Activated naive CD8-positive, alpha-beta T cell treated with anti-CD3 and anti-CD28 coated beads for 36 hours (primary cell): ENCODE measurements around the gene AMPD2. TPM values are rescaled to one million over a fixed set of nuclear protein-coding genes. Genes with fewer than 3 reads are reported as not detected.

ENCODE experiments used
- DNase-seq: peaks from one replicate; pipeline ENCODE4 v3.0.0; 2021
- H3K27ac Mint-ChIP-seq: one replicate; pipeline ENCODE4 v1.8.0; 2022; ENCODE audit warnings: mild to moderate bottlenecking, moderate library complexity, mixed read lengths
- H3K27me3 Mint-ChIP-seq: one replicate; pipeline ENCODE4 v1.8.0; 2022; ENCODE audit warnings: mild to moderate bottlenecking, mixed read lengths
- H3K36me3 Mint-ChIP-seq: one replicate; pipeline ENCODE4 v1.8.0; 2021; ENCODE audit warnings: mild to moderate bottlenecking, mixed read lengths
- H3K4me1 Mint-ChIP-seq: one replicate; pipeline ENCODE4 v1.8.0; 2021; ENCODE audit warnings: mixed read lengths
- H3K4me3 Mint-ChIP-seq: one replicate; pipeline ENCODE4 v1.8.0; 2022; ENCODE audit warnings: mild to moderate bottlenecking, moderate library complexity, mixed read lengths
- H3K9me3 Mint-ChIP-seq: one replicate; pipeline ENCODE4 v1.8.0; 2022; ENCODE audit warnings: mixed read lengths
- total RNA-seq, 2 experiments: library from RNA; stranded (reverse); gene quantifications; one replicate each; pipeline ENCODE4 v1.2.3, GENCODE V29; 2021

AMPD2 gene
- total RNA-seq, 2 experiments from 2014 or later: 89.5 to 91.4 TPM

DNA sequence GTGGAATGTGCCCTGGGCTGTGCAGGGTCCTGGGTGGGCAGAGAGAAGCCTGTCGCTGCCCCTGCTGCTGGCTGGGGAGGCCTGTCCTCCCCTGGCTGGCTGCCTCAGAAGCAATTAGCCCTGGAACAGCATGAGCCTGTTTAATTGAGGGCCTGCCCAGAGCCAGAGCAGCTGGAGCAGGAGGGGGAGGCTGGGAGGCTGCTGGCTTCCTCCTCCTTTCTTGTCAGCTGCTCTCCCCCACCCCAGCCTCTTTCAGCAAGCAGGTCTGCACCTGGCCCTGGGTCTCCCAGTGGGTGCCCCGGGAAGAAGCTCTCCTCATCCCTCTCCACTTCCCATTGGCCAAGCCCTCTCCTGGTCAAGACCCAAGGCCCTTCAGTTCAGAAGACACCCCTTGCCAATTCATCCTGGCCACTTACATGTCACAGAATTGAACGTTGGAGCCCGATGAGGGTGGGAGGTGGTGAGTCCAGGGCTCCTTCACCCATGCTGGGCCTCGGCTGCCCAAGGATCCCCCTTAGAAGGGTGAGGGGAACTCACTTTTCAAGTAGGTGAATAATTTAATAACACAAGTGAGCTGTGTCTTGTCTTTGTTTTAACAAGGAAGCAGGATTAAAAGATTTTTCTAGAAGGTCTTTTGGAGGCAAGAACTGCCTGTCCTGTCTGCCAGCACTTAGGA lies 13.2 kb downstream of the AMPD2 start:
- DNase-seq: no peak
- H3K4me1 Mint-ChIP-seq: peaks cover 14% of the 10 kb centered on the region
- H3K27me3 Mint-ChIP-seq: no peaks in the 10 kb centered on the region
- no peaks in the 10 kb centered on the region for H3K9me3 Mint-ChIP-seq
- no peak overlapping the region for H3K27ac Mint-ChIP-seq
- H3K4me3 Mint-ChIP-seq: no peak overlapping the region
- H3K36me3 Mint-ChIP-seq: peaks cover 6% of the 10 kb centered on the region

DNA sequence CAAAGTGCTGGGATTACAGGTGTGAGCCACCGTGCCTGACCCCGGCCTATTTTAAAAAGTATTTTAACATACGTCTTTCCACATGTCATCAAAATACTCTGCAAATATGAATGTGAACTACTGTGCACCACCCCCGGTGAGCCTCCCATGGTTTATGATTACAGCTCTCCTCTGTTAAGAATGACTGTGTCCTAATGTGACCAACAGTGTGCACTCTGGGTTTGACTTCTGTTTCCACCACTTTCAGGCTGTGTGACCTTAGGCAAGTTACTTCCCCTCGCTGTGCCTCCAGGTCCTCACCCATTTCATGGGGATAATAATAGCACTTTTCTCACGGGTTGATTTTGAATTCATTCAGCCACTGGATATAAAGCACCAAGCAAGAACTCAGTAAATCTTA lies 14.7 kb downstream of the AMPD2 start:
- peaks cover 14% of the 10 kb centered on the region for H3K4me1 Mint-ChIP-seq
- no peak overlapping the region for H3K27ac Mint-ChIP-seq
- no peak for DNase-seq
- H3K4me3 Mint-ChIP-seq: no peak overlapping the region
- H3K9me3 Mint-ChIP-seq: no peaks in the 10 kb centered on the region
- no peaks in the 10 kb centered on the region for H3K27me3 Mint-ChIP-seq
- H3K36me3 Mint-ChIP-seq: peaks cover 3% of the 10 kb centered on the region

DNA sequence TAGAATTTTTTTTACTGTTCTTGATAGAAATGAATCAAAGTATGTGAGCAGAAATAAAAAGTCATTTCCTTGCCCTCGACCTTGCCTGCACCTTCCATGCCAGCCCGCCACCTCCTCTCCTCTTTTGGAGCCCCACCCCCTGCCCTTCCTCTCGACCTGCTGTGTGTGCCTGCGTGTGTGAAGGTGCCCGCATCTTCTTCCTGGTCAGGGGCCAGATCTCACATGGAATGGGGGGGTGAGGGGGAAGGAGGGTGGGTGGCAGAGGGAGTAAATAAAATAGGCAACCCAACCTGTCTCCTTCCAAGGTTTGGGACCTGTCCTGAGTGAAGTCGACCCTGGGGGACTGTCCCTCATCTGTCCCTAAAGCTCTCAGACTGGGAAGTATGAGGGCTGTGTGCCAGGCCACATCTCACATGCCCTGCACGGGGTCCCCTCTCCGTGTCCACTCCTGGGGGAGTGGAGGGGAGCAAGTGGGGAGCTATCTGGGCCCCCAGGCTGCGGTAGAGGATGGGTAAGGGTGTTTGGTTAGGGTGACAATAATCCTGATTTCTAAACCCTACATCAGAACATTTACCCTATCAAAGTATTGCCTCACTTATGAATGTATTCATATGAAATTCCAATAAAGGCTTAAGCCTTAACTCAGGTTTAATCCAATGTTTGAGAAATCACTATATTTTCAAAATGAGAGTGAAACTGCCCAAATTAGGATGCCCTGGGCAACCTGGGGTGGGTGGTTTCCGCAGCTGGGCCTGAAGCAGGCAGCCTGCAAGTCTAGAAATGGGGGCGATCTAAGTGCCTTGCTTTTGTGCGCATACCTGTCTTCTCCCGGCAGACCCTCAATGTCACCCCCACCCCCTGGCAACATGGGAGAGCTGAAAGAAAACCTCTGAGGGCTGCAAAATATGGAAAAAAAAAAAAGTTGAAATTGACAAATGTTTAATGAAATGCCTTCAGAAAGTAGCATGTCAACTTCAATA lies 15.4 kb downstream of the AMPD2 start:
- no peak overlapping the region for H3K4me3 Mint-ChIP-seq
- H3K9me3 Mint-ChIP-seq: no peaks in the 10 kb centered on the region
- no peak for DNase-seq

DNA sequence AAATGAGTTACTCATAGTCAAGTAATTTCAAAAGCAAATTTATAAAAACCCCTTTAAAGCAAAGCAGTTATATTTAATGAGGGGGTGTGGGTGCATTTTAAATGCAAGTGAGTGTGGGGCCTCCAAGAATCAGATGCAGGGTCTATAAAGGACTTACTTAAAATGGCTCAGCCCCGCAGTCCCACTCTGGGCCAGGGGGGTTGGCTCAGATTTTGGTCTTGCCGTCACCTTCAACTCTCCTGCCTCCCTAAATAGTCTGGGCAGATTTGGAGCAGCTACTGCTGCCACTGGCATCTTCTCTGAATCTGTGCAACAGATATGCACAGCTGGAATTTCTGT lies 16.2 kb downstream of the AMPD2 start:
- H3K27me3 Mint-ChIP-seq: no peaks in the 10 kb centered on the region
- no peak overlapping the region for H3K27ac Mint-ChIP-seq
- no peak overlapping the region for H3K4me3 Mint-ChIP-seq
- H3K9me3 Mint-ChIP-seq: no peaks in the 10 kb centered on the region
- H3K36me3 Mint-ChIP-seq: no peaks in the 10 kb centered on the region
- H3K4me1 Mint-ChIP-seq: peaks cover 19% of the 10 kb centered on the region
- no peak for DNase-seq

More for the DNA sequence above, 15.4 kb downstream of the AMPD2 start:
- Mint-ChIP-seq H3K27ac (no peak overlapping the region), H3K36me3 (no peaks in the 10 kb centered on the region), H3K4me1 (peaks cover 15% of the 10 kb centered on the region), H3K27me3 (no peaks in the 10 kb centered on the region)

DNA sequence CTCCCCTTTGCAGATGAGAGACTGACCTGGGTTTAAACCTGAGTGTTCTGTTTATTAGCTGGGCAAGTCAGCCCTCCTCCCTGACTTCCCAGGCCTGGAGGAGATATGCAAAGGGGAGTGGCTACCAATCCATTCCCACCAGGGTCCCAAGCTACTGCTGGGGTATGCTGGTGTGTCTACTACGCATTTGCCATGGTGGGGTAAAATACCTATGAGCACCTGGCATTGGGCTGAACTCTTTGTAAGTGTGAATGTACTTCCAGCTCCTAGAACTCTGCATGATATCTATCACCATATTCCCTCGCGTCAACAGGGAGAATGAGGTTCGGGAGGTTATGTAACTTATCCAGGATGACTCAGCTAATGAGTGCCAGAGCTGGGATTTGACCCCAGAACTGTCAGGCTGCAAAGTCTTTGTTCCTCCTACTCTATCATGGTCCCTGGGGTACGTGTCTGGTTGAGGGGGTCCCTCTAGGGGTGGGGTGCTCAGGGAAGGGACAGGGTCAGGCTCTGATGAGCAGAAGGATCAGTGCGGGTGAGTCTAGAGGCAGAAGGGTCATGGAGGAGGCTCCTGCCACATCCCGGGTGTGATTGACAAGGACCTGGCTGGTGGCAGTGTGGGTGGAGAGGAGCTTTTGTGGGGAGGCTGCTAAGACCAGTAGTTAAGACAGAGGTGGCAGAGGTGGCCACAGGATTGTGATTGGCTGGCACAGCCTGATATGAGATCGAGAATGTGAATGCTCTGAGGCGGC lies 16.7 kb downstream of the AMPD2 start:
- Mint-ChIP-seq H3K4me1 (peaks cover 19% of the 10 kb centered on the region), H3K9me3 (no peaks in the 10 kb centered on the region), H3K4me3 (no peak overlapping the region), H3K36me3 (no peaks in the 10 kb centered on the region), H3K27me3 (no peaks in the 10 kb centered on the region), H3K27ac (no peak overlapping the region)
- no peak for DNase-seq

DNA sequence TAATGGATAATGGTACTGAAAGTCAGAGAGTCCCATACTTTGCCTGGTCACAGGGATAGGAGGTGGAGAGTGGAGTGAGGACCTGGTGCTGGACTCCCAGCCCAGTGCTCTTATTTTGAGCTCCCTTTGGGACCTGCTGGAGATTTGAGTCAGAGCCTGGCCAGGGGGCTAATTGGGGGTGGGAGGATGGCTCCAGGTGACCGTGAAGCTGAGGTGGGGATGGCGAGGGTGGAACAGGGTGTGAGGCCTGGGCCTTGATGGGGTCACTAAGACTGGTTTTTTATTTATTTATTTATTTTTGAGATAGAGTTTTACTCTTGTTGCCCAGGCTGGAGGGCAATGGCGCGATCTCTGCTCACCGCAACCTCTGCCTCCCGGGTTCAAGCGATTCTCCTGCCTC lies 17.8 kb downstream of the AMPD2 start:
- Mint-ChIP-seq H3K27me3 (no peaks in the 10 kb centered on the region), H3K4me3 (no peak overlapping the region), H3K36me3 (no peaks in the 10 kb centered on the region), H3K4me1 (peaks cover 19% of the 10 kb centered on the region), H3K27ac (no peak overlapping the region), H3K9me3 (no peaks in the 10 kb centered on the region)
- no peak for DNase-seq

DNA sequence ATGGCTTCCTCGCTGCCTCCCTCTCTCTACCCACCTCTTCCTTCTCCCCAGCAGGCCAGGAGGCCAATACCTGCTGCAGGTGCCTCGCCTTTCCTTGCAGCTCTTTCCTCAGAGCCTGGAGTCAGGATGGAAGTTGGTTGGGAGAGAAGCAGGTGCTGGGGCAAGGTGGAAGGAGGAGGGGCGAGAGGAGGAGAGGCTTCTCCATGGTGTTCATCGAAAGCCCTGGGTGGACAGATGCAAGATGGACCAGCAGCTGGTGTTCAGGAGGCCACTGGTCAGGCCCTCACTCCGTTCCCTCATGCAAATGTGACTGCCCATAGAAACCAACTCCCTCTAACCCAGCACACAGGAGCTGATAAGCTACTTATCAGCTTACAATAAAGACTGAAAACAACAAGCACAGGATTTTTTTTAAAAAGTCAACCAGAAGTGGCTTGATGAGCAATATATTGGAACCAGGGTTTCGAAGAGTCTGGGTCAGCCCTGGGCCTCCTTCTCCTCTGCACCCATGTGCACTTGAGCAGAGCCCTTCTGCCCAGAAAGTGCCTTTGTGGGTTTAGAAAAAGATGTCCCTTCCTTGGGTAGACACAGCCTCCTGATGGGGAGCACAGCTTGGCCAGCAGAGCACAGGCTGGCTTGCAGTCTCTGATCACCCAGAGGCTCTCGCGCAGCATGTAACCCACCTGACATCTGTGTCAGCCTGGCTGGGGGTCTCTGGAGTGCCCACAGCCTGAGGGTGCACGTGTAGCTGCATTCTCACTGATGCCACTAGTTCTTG lies 19.6 kb downstream of the AMPD2 start:
- DNase-seq: no peak
- H3K4me3 Mint-ChIP-seq: no peak overlapping the region
- H3K27ac Mint-ChIP-seq: no peak overlapping the region
- no peaks in the 10 kb centered on the region for H3K9me3 Mint-ChIP-seq
- H3K36me3 Mint-ChIP-seq: no peaks in the 10 kb centered on the region
- no peaks in the 10 kb centered on the region for H3K27me3 Mint-ChIP-seq
- H3K4me1 Mint-ChIP-seq: peaks cover 20% of the 10 kb centered on the region

DNA sequence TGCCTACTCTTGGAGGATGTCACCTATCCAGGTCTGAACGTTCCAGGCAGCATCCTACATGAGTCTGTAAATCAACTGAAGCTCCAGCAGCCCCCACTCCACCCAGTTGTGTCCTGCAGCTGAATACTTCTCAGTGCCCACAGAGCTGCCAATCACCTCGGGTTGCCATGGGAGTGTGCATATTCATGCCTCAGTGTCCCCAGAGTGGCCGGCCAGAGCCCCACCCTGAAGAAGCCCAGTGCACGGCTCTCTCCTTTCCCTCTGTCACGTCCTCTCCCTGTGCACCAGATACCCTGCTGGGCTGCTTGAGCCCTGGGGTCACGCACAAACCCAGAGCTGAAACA lies 20.2 kb downstream of the AMPD2 start:
- Mint-ChIP-seq H3K27me3 (no peaks in the 10 kb centered on the region), H3K36me3 (no peaks in the 10 kb centered on the region), H3K4me1 (peaks cover 14% of the 10 kb centered on the region), H3K9me3 (no peaks in the 10 kb centered on the region), H3K27ac (no peak overlapping the region), H3K4me3 (no peak overlapping the region)
- DNase-seq: no peak

DNA sequence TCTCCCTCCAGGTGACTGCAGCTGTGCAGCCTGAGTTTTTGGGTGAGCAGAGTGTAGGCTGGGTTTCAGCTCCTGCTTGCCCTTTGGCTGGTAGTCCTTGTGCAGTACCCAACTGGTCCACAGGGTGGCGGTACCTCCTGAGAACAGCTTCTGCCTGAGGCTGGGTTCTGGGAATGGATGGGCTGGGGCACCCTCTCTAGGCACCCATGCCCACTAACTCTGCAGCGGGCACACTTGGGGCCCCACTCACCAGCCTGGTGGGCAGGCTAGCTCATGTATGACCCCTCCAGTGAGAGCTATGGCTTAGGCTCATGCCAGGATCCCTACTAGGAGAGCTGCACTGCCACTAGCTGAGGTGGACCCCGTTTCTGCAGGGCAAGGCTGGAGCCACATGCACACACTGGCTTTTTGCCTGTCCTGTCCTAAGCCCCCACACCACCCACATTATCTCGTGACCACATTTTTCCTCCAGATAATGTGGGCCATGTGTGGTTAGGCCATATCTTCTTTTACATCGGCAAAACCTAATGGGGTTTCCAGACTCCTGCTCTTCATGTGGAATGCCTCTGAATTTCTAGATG lies 20.7 kb downstream of the AMPD2 start:
- Mint-ChIP-seq H3K9me3 (no peaks in the 10 kb centered on the region), H3K36me3 (no peaks in the 10 kb centered on the region), H3K4me3 (no peak overlapping the region), H3K27me3 (no peaks in the 10 kb centered on the region), H3K4me1 (peaks cover 8% of the 10 kb centered on the region), H3K27ac (no peak overlapping the region)
- peak; percentile 81 for DNase-seq

DNA sequence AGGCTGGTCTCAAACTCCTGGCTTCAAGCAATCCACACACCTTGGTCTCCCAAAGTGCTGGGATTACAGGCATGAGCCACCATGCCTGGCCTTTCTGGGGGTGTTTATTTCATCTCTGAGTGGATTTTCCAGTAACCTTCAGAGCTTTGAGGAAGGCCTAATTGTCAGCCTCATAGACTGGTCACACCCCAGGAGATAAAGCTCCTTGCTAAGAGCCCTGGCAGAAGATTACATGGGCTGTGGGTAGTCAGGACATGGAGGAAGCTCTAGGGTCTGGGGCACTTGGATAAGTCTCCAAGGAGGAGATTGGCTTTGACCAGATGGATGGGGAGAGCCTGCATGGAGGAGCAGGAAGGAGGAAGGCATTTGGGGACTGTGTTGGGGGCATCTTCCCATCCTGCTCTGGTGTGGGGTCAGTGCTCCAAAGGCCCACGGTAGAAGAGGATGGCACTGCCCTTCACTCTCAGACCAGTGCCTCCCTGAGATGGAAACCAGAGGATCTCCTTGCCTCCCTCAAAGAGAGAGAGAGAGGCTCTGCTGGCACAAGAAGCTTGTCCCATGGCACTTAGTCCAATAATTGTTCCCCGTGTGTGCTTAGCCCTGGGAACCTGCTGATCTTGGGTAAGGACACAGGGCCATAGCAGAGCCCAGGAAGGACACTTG lies 21.6 kb downstream of the AMPD2 start:
- no peaks in the 10 kb centered on the region for H3K27me3 Mint-ChIP-seq
- no peak overlapping the region for H3K27ac Mint-ChIP-seq
- H3K36me3 Mint-ChIP-seq: no peaks in the 10 kb centered on the region
- no peak overlapping the region for H3K4me3 Mint-ChIP-seq
- H3K4me1 Mint-ChIP-seq: peaks cover 7% of the 10 kb centered on the region
- no peak for DNase-seq
- H3K9me3 Mint-ChIP-seq: no peaks in the 10 kb centered on the region

DNA sequence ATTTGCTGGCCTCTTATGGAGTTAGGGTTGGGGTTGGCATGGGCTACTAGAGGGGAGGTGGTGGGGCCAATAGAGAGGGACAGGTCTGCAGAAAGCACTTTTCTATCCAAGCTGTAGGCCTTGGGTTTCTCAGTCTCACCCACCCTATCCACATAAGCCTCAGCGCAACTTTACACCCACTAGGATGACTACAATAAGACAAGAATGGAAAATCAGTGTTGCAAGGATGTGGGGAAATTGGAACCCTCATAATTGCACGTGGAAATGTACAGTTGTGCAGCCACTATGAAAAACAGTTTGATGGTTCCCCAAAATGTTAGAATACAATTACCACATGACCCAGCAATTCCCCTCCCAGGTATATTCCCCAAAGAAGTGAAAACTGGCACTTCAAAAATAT lies 22.2 kb downstream of the AMPD2 start:
- no peaks in the 10 kb centered on the region for H3K9me3 Mint-ChIP-seq
- H3K27ac Mint-ChIP-seq: no peak overlapping the region
- no peaks in the 10 kb centered on the region for H3K27me3 Mint-ChIP-seq
- no peaks in the 10 kb centered on the region for H3K36me3 Mint-ChIP-seq
- H3K4me1 Mint-ChIP-seq: peaks cover 7% of the 10 kb centered on the region
- DNase-seq: no peak
- H3K4me3 Mint-ChIP-seq: no peak overlapping the region

DNA sequence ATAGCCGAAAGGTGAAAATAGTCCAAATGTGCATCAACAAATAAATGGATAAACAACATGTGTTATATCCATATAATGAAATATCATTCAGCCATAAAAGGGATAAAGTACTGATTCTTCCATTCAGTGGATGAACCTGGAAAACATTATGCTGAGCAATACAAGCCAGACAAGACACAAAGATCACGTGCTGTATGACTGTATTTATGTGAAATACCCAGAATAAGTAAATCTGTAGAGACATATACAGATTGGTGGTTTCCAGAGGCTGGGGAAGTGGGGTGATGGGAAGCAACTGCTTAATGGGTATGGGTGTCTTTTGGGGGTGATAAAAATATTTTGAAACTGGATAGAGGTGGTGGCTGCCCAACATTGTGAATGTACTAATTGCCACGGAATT lies 23.0 kb downstream of the AMPD2 start:
- H3K36me3 Mint-ChIP-seq: no peaks in the 10 kb centered on the region
- H3K9me3 Mint-ChIP-seq: no peaks in the 10 kb centered on the region
- H3K4me3 Mint-ChIP-seq: no peak overlapping the region
- no peak for DNase-seq
- peaks cover 7% of the 10 kb centered on the region for H3K4me1 Mint-ChIP-seq
- H3K27ac Mint-ChIP-seq: no peak overlapping the region
- no peaks in the 10 kb centered on the region for H3K27me3 Mint-ChIP-seq

DNA sequence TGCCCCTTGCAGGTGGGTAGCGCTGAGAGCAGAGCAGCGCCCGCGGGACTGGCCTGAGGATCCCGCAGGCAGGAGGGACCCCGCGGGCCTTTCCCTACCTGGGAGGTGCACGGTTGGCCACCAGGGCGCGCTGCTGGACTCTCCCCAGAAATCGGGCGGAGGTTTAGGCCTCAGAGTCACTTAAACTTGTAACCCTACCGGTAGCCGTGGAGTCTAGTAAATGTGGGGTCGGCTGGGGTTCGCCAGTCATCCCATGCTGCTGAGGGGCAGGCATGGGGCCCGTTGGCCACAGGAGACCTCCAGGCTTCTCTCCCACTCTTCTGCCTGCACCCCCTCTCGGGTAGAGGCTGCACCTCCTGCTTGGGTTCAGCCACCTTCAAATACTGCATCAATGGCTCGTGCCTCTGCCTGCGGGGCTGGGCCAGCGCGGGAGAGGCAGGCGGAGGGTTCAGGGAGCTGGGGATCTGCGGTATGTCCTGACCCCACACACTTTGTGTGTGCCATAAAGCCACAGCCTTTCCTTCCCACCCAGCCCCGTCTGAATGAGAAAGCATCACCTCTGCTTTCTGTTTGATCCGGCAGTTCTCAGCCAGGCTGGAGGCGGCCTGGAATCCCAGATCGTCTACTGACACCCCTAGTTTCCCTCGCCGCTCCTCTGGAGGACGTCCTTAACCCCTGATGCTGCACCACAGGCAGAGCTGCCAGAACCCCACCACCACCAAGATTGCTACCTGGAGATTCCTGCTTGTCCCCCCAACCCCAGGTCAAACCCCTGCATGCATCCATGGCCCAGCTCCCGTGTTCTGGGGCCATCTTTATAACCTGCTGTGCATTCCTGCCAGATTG lies 24.0 kb downstream of the AMPD2 start:
- no peaks in the 10 kb centered on the region for H3K27me3 Mint-ChIP-seq
- H3K36me3 Mint-ChIP-seq: no peaks in the 10 kb centered on the region
- H3K4me3 Mint-ChIP-seq: no peak overlapping the region
- no peak overlapping the region for H3K27ac Mint-ChIP-seq
- peaks cover 7% of the 10 kb centered on the region for H3K4me1 Mint-ChIP-seq
- no peaks in the 10 kb centered on the region for H3K9me3 Mint-ChIP-seq
- peak; percentile 85 for DNase-seq
